ENCODE data around the gene FGD4. TPM values are rescaled to one million over a fixed set of nuclear protein-coding genes. Genes with fewer than 3 reads are reported as not detected.

FGD4 gene
- 11.0 and 17.5 TPM in 2 replicates for total RNA-seq

DNA sequence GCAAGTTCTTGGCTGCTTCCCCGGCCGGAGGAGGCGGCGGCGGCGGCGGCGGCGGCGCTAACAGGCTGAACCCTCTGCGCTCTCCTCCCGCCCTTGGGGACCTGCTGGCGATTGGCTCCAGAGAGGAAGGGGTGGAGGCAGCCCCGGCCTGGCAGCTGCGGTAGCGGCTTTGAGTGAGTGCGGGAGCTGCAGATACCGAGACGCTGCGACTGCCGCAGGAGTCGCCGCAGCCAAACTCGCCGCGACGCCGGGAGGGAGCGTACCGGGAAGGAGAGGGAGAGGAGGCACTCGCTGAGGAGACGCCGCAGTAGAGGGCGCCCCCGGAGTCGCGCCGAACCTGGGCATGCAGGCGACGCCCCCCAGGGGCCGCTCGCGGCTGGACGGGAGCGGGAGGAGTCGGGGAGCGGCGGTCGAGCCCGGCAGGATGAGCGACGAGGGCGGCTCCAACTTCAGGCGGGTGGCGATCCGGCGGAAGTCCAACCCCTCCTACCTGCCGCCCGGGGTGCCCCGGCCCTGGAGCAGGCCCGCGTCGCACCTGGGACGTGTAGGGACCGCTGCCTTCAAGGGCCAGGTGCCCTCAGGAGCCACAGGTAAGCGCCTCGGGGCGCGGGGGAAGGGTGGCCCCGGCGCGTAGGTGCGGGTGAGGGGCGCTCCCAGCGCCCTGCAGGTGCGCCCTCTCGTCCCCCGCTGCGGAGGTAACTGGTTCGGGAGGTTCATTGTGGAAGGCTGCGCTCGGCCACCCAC lies at the start of gene FGD4:
TSS of gene FGD4 (plus strand) at position 189 of the 744 bp plus-strand sequence.
- no peaks in the 10 kb centered on the region for H3K27me3 ChIP-seq (ENCODE audit: control insufficient read depth, insufficient read depth, low read length)
- H3K36me3 ChIP-seq (ENCODE audit: control insufficient read depth, insufficient read depth, low read length): no peaks in the 10 kb centered on the region
- peak within 1 kb of the TSS; percentile 80 for H3K4me3 ChIP-seq (ENCODE audit: low read depth, low read length)
- DNase-seq (ENCODE audit: low read depth): no peak
- TF ChIP-seq, protein P1, sequence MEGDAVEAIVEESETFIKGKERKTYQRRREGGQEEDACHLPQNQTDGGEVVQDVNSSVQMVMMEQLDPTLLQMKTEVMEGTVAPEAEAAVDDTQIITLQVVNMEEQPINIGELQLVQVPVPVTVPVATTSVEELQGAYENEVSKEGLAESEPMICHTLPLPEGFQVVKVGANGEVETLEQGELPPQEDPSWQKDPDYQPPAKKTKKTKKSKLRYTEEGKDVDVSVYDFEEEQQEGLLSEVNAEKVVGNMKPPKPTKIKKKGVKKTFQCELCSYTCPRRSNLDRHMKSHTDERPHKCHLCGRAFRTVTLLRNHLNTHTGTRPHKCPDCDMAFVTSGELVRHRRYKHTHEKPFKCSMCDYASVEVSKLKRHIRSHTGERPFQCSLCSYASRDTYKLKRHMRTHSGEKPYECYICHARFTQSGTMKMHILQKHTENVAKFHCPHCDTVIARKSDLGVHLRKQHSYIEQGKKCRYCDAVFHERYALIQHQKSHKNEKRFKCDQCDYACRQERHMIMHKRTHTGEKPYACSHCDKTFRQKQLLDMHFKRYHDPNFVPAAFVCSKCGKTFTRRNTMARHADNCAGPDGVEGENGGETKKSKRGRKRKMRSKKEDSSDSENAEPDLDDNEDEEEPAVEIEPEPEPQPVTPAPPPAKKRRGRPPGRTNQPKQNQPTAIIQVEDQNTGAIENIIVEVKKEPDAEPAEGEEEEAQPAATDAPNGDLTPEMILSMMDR (IDR thresholded peaks at IDR 0.05; ENCODE audit: insufficient read depth, low read length, poor library complexity, severe bottlenecking): peak; percentile 43

GRCh38 chr12:32353540-32353939 lies 45.8 kb upstream of the FGD4 start:
- no peak for DNase-seq (ENCODE audit: low read depth)
- TF ChIP-seq, protein P1 (IDR thresholded peaks at IDR 0.05; ENCODE audit: insufficient read depth, low read length, poor library complexity, severe bottlenecking): no peak
- no peak overlapping the region for H3K4me3 ChIP-seq (ENCODE audit: low read depth, low read length)
- H3K36me3 ChIP-seq (ENCODE audit: control insufficient read depth, insufficient read depth, low read length): peaks cover 2% of the 10 kb centered on the region
- H3K27me3 ChIP-seq (ENCODE audit: control insufficient read depth, insufficient read depth, low read length): no peaks in the 10 kb centered on the region

DNA sequence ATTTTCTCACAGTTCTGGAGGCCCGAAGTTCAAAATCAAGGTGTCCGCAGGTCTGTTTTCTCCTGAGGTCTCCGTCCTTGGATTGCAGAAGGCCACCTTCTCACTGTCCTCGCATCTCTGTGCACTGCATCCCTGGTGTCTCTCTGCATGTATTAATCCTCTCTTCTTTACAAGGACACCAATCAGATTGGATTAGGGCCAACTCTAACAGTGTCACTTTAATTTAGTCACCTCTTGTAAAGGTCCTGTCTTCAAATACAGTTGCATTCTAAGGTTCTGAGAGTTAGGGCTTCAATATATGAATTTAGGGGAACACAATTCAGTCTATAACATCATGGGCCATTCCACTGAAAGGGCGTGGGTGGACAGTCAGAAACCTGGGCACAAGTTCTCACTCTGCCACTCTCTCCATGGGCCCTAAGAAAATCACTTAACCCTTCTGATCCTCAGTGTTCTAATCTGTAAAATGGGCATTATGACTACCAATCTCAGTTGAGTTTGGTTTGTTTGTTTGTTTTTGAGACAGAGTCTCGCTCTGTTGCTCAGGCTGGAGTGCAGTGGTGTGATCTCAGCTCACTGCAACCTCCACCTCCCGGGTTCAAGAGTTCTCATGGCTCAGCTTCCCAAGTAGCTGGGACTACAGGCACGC lies 41.6 kb upstream of the FGD4 start:
- Histone ChIP-seq H3K4me3 (ENCODE audit: low read depth, low read length) (no peak overlapping the region), H3K27me3 (ENCODE audit: control insufficient read depth, insufficient read depth, low read length) (no peaks in the 10 kb centered on the region), H3K36me3 (ENCODE audit: control insufficient read depth, insufficient read depth, low read length) (no peaks in the 10 kb centered on the region)
- TF ChIP-seq, protein P1 (IDR thresholded peaks at IDR 0.05; ENCODE audit: insufficient read depth, low read length, poor library complexity, severe bottlenecking): no peak
- DNase-seq (ENCODE audit: low read depth): no peak

- Histone ChIP-seq H3K4me3 (ENCODE audit: low read depth, low read length) (no peak overlapping the region), H3K27me3 (ENCODE audit: control insufficient read depth, insufficient read depth, low read length) (no peaks in the 10 kb centered on the region), H3K36me3 (ENCODE audit: control insufficient read depth, insufficient read depth, low read length) (no peaks in the 10 kb centered on the region)
- no peak for DNase-seq (ENCODE audit: low read depth)
- TF ChIP-seq, protein P1 (IDR thresholded peaks at IDR 0.05; ENCODE audit: insufficient read depth, low read length, poor library complexity, severe bottlenecking): no peak
Observed at GRCh38 chr12:32360956-32361355, 38.4 kb upstream of the FGD4 start.

DNA sequence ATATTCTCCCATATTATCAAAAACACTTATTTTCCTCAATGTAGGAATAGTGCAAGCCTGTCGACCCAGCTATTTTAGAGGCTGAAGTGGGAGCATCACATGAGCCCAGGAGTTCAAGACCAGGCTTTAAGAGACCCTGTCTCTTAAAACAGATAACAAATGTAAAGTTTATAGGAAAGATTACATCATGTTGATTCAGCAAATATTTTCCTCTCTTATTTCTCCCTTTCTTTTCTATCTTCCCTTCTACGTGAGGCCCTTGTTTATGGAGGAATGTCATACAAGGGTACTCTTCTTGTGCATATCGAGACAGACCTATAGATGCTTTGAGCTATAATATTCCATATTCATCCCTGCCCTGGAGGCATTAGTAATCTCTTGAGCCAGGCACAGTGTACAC lies 36.5 kb upstream of the FGD4 start:
- Histone ChIP-seq H3K4me3 (ENCODE audit: low read depth, low read length) (no peak overlapping the region), H3K27me3 (ENCODE audit: control insufficient read depth, insufficient read depth, low read length) (no peaks in the 10 kb centered on the region), H3K36me3 (ENCODE audit: control insufficient read depth, insufficient read depth, low read length) (no peaks in the 10 kb centered on the region)
- no peak for DNase-seq (ENCODE audit: low read depth)
- TF ChIP-seq, protein P1 (IDR thresholded peaks at IDR 0.05; ENCODE audit: insufficient read depth, low read length, poor library complexity, severe bottlenecking): no peak

All from kidney epithelial cell (primary cell).